Hypothalamus (tissue), 51 donors: ENCODE data around the gene APOBEC4.
A peak's percentile ranks its signal among the peaks of the same experiment; 100 is the strongest.
"Not testable (repeated sequence)": the region's sequence is repeated elsewhere in the genome, so short reads cannot be mapped to it uniquely, and the experiment has no call there.

Source experiments
- DNase-seq, 51 donors: peaks; one replicate each; lab custom pipeline; 2025; lab: John Stamatoyannopoulos, UW

Gene APOBEC4, protein sequence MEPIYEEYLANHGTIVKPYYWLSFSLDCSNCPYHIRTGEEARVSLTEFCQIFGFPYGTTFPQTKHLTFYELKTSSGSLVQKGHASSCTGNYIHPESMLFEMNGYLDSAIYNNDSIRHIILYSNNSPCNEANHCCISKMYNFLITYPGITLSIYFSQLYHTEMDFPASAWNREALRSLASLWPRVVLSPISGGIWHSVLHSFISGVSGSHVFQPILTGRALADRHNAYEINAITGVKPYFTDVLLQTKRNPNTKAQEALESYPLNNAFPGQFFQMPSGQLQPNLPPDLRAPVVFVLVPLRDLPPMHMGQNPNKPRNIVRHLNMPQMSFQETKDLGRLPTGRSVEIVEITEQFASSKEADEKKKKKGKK

DNA sequence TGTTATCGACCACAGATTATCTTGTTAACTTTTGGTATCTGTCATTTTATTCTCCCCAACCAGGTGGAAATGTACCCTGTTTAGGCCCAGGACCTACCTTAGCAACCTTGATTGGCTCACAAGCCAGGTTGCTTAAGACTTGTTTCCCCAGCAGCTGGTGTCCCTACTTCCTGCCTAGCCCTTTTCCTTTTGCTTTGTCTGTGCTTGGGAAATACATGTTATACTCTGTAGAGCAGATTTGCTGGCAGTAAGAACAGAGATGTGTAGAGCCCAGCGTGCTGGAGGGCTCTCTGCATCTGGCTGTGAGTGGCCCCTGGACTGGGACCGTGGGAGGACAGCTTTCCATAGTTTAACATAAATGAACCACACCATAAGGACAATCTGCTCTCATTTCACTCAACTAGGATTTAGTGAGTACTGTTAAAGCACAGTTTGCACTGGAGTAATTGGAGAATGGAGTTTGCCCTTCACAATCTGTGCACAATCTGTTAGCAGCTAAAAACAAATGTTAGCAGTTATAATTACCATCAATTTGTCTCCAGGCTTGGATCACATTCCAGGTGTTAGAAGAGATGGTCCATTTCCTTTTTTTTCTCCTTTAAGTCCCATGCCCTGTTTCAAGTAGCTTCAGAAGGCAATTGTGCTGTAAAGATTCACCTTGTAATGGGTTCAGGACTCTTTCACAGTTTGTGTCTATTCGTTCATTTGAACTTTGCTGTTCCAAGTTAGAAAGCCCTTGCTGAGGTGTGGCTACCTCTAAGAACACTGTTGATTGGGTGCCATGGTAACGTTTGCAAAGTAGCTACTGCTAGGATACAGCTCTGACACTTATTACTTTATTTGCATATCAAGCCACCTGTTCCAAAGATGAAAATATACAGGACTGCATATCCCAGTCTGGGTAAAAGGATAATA, at the start of gene APOBEC4:
APOBEC4 (minus strand) TSS at position 770 of the 915 bp plus-strand sequence. CDS start 4,535 bp downstream, outside the sequence.
- DNase-seq, result peak in 1 of 51 donors; percentile 43

DNA sequence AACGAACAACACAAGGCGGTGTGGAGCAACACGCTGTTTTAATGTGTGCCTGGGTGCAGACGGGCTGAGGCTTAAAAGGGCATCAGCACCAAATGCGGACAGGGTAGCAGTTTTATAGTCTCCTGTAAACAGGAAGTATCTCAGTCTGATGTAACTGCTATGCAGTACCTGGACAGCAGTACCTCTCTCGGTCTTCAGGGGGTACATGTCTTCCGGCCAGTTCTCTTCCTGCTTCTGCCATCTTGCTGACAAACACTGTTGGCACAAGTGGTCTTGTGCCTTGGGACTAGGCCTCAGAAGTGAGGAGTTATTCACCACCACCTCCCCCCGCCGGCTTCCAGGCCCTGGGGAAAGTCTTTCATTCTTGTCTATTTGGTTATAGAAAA, 49.7 kb upstream of the APOBEC4 start:
- no peak for DNase-seq

DNA sequence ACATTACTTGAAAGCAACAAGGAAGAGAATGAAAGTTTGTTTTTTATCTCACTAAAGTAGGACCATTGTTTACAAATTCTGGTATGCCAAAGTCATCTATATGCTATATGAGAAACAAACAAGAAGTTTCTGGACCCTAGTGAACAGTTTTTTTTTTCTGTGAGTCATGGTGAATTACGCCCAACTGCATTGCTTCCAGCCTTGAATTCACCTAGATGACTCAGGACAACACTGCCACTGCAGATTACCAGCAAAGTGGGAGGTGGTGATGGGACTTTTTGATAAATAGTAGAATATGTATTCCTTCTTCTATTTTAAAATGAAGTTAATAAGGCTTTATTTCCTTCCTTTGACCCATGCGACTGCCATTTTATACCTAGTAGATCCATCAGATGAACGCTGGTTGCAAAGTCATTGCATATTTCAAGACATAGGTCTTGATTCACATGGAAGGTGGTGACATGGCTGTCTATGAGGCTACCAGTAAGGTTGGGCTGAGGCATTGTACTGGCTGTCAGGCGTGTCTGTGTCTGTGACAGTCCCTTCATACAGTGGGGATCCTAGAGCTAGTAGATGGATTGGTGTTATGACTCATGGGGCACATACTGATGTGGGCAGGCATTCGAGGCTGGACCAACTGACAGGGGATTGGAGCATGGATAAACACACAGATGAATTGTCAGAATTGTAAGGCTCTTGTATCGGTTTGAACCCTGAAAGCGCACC, 49.1 kb upstream of the APOBEC4 start:
- DNase-seq, result no peak

DNA sequence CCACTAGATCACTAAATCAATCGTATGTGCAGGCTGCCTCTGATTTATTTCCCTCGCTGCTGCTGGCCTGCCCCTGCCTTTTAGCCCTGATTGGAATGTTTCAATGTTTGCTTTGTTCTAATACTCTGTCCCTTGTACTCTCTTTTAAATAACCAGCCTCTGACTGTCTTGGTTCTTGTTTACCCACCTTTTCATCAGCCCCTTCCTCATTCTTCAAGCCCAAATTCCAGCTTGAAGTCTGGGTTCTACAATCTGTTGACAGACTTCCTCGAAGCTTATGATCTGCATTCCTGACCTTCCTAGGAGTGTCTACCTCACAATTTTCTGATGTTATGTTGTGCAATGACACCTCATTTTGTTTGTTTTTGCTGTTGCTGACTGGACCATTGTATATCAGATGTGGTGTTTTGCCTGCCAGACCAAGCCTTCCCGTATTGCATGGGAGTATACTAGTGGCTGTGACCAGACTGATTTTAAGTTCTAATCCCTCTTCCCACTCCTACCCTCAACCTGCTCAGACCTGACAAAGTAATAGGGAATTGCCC, 46.6 kb upstream of the APOBEC4 start:
- no peak for DNase-seq

DNA sequence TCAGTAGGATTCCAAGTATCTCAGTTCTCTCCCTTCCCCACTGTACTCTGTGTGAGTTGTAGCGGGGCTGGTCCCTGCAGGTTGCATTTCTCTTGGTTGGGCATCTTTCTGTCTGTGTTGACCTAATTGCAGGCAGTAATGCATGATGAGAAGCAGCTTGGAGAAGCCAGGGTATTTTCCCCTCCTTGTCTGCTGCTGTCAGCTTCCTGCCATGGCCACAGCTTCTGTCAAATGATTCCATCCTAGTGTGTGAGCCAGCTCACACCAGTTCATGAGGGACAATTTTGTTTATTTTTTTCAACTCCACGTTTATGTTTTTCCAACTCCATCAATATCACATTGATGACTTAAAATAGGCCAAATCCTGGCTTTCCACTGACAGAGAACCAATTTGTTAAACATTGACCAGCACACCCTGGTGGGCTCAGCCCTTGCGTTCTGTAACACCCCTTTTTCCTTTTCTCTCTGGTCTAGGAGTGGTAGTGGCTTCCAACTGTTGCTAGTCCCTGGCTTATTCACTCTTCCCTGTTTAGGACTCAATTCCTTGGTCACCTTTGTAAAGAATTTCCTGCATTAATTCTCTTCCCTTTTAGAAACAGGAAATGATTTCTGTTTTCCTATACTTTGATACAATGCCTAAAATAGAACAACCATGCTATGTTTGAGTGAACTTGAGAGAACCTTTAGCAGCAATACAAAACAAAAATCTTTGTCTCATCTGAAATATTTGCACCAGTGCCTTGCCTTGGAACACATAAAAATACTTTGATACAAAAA, 44.9 kb upstream of the APOBEC4 start:
- DNase-seq, result peak in 1 of 51 donors; percentile 6

DNA sequence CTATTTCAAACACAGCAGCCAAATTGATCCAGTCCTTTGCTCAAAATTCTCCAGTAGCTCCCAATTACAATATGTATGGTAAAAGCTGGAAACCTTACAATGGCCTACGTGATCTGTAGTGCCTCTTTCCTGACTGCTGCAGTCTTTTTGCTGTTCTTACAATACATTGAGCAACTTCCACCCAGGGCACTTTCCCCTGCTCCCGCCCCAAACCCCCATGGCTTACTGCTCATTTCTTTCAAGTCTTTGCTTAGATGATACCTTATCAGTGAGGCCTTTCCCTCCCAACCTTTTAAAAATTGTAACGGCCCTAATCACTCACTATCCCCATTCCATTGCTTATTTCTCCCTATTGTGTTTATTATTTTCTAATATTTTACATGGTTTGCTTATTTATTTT, 43.9 kb upstream of the APOBEC4 start:
- no peak for DNase-seq

DNA sequence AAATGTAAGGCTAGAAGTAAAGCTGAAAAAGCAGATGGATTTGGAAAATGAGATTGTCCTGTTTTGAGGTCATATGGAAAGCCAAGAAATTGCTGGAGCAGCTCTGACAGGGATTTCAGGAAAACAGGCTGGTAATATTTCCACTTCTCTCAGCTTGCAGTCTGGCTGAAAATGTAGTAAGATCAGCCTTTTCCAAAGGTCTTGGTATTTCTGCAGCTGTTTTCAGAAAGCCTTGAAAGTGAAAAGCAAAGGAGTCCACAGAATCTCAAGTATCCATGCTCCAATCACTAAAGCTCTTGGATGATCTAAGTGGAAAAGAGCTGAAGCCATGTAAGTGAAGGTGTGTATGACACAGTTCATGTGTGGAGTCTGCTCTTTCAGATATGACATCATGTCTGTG, 41.6 kb upstream of the APOBEC4 start:
- DNase-seq, result no peak

DNA sequence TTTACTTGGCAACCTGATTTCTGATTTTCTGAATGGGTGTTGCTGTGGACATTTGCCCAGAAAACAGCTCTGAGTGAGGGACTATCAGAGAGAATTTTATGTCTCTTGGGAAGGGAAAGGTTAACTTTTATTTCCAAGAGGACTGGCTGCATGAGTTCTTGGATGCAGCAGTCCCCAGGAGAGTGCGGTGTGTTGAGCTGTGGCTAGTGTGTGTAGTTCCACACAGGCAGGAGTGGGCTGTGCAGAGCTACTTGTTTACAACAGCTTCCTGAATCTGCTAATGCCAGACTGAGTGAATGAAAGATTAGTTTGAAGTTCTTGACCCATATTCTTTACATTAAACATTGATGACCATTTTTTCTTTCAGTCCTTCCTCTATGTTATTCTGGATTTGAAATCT, 41.0 kb upstream of the APOBEC4 start:
- peak in 4 of 51 donors; percentile 7 to 25 (median 9) for DNase-seq

DNA sequence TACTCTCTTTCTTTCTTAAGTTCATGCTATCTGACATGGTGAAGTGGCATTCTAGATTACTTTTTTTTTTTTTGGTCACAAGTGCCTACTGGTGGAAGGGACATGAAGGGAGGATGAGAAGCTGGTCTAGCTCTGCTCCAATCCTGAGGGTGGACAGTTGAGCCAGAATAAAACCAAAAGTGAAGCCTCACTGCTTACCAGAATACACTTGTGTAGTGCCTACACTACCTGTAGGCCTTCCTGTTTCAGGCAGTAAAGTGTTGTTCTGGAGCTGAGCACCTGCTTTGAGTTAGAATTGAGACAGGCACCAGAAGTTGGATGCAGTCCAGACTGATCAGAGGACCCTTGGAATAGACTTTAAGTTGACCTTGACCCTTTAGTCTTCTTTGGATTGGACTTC, 40.4 kb upstream of the APOBEC4 start:
- DNase-seq, result no peak

DNA sequence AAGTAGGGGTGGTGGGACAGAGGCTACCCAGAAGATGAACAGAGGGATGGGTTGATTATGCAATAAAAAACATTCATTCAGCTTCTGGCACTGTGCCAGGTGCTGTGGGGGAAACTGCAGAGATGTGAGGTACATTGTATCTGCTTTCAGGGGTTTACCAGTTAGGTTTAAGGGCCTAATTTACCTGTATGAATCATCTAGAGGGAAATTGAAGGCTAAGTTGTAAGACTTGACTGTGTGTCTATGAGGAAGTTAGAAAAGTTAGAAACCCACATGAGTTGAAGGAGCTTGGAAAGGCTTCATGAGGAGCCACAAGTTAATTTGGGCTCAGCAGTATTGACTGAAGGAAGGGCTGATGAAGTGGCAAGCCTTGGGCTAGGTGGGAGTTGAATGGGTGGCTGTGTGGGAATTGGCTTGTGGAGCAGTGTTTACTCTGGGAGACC, 36.7 kb upstream of the APOBEC4 start:
- DNase-seq, result no peak

DNA sequence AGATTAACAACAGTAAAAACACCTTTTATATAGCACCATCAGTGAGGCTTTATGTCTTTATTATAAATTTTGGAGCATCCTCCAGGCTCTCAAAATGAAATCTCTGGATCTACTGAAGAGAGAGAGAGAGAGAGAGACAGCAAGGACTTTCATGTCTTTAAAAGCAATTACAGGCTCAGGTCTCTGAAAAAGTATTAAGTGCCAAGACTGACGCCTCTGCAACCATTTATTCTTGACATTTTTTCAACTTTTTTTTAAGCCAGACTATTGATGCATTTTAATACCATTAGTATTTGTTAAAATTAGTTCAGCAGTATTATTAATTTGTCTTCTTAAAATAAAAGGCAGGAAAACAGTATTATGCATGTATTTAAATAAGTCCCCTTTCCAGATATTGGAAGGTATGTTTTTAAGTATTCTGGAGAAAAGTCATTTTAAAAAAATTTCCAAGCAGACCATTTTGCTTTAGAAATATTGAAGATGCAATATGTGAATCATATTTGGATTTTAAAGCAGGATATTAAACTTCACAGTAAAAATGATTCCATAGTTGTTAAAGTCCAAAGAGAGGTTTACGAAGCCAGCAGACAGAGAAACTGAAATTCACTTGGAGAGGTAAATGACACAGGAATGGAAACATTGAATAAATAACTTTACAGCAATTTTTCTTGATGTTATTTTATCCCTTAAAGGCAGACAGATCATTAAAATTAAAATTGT, 35.4 kb upstream of the APOBEC4 start:
- DNase-seq, result no peak

DNA sequence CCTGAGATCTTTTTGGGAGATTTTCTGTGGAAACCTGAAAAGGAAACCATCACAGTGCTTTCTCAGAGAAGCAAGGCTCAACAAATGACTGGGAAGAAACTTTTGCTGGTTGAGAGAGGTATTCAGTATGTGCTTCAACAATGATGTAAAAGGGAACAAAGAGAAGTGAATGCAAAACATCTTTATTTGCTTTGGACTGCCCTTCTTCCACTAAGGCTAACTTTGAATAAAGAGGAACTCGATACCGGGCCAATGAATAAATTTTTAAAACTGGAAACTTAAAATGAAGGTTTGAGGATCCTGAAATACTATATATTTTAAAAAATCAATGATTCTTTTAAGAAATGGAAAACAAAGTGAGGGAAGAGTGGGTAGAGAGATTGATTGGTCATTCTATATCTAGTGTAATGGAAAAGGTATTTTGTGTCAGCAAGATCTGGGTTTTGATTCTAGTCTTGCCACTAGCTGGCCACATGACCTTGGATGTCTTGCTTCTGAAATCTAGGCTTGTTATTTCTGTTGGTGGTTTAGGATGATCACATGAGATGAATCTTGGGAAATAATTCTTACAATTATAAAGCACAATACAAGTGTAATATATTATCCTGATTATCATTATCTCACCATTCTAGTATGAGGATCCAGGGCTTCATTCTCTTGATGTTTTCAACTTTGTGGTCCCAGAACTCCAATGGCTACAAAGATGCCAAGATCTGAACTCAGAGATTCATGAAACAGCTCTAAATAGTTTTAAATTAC, 34.6 kb upstream of the APOBEC4 start:
- no peak for DNase-seq

DNA sequence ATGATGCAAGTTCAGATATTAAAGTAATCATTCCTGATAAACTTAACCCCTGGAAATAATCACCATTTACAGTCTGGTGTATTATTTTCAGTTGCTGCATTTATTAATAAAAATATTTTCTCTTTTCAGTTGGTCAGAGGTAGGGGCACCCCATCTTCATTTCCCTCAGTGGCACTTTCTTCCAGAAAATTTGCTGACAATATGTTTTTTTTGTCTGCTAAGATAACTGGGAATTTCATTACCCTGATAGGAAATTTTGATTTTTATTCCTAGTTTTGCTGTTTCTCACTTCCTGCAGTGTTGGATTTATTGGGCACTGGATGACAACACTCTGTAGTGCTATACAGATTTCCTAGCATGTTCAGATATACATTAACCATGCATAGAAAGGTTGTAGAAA, 33.1 kb upstream of the APOBEC4 start:
- no peak for DNase-seq

DNA sequence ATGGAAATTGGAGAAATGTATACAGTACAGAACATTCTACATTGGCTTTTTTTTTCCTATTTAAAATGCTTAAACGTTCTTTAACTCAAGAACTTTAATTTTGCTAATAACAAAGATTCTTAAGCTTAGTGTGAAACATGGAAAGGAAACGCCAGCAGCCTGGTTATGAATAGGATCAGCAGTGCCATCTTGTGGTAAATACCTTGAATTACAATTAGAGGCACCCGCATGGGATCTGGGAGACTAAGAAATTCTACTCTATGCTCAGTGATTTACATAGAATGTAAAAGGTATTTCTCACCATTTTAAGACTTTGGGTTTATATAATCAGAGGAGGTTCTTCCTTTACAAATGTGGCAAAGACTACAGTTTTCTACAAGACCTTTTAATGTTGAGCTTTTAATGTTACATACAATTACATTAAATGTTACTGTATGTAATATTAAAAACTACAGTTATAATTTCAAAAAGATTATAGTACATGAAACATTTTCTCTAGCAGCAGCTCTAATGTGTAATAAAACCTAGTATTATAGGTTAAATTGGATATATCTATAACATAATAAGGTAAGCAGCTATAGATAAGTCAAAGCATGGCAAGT, 32.1 kb upstream of the APOBEC4 start:
- DNase-seq, result peak in 2 of 51 donors; percentile 8 to 10

DNA sequence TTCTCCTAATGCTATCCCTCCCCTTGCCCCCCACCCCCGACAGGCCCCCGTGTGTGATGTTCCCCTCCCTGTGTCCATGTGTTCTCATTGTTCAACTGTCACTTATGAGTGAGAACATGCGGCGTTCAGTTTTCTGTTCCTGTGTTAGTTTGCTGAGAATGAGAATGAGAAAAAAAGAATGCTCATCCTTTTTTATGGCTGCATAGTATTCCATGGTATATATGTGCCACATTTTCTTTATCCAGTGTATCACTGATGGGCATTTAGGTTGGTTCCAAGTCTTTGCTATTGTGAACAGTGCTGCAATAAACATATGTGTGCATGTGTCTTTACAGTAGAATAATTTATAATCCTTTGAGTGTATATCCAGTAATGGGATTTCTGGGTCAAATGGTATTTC, 26.2 kb upstream of the APOBEC4 start:
- not testable (repeated sequence) for DNase-seq

DNA sequence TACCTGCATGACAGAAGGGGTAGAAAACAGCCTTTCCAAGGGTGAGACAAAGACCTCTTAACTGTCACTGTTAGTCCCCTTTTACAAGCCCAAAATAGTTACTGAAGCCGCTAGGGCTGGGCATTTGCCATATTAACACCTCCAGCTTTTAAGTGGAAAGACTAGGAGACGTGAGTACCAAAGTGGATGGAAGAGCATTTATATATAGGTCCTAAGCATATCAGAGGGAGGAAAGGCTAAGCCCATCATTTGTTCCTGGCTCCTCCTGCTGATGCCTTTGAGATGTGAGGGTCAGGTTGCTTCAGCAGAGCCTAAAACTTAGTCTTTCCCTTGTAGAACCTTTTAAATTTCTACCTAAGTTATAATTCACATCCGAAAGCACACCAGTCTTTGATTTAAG, 25.7 kb upstream of the APOBEC4 start:
- no peak for DNase-seq

DNA sequence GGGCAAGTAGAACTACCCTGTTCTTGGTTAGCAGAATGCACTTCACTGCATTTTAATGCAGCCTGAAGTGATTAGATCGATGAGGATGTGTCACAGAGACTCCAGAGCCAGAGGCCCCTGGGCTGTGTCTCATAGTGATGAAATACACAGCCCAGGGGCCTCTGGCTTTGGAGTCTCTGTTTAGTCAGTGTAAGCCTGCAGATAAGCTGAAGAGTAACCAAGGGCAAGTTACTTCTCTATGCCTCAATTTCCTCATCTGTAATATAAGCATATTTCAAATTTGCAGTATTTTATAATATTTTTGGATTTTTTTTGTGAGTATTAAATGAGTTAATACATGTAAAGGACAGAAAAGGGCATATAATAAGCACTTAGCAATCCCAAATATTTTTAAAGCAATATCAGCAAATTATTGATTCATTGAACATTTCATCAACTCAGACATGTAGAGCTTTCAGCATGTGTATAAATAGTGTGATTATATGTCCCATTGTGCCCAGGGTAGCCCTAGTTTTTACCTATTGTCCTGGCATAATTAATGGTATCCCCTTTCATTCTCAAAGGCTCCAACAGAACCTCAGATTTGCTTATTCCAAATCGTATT, 23.6 kb upstream of the APOBEC4 start:
- DNase-seq, result no peak
